ENCODE results near the gene CSF3R. TPM values are rescaled to one million over a fixed set of nuclear protein-coding genes. Genes with fewer than 3 reads are reported as not detected.

Gene CSF3R
- total RNA-seq, 4 donors from 2014 or later = 18.9 to 258 (median 41.8) TPM

DNA sequence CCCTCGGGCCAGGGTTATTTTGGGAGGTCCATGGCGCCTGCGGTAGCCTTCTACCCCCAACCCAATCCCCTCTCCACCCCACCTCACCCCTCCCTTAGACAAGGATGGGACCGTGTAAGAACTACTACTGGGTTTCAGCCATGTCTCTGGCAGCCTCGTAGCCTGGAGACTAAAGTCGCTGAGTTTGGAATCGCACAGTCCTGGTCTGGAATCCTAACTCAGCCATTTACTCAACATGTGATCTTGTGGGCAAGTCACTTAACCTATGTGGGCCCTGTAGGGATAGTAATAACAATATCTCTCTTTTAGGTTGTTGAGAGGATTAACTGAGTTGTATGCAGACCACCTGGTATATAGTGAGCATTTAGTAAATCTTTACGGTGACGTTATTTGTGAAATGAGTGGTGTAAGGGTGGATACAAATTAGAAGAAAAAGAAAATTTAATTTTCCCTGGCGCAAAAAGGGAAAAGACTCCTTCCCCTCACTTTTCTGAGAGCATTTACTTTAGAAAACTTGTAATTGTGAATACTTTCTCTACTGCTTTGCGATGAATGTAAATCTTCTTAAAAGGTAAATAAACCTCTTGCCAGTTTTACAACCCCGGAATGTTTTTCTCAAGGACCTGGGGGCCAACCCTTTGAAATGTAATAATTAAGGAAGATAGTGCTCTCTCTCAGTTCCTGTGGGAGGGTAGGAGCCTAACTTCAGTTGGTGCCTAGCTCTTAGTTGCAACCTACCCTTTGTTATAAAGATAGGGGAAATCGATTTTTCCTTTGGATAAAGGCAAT, 17.9 kb downstream of the CSF3R start:
- DNase-seq (ENCODE audit: low spot score) = no peak
- ATAC-seq (ENCODE audit: low FRiP score) = peak; percentile 22

DNA sequence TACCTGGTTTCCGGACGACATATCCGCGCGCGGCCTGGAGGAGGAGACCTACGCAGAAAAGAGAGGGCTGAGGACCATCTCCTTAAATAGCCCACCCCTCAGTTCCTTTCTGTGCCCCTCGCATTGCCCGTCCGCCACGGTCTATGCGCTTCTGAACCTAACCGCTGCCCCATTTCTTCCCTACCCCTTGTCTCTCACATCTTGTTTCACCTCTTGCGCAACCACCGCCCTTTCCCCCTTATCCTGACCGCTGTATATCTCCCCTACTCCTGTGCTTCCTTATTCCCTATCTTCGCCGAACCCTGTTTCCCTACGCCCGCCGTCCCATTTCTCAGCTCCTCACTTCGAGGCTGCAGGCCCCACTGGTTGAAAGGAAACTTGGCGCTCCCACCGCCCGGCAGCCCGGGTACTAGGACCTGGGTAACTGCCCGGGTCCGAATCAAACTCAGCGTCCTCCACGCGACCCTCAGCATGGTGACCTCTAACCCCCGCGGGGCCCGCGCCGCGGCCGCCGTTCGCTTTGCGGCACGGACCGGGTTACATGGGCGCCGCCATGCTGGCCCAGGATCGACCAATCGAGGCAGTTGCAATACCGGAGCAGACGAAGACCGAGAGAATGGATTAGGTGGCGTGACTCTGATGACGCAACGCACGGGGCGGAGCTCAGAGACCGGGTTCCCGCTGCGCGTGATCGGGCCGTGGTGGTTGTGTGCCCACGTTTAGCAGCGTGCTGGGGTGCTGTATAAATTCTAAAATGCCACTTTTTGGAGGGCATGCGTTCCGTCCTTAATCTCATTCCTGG, 18.7 kb downstream of the CSF3R start, which contains the start of gene MRPS15:
Gene MRPS15 (minus strand): TSS at position 582 of the 802 bp plus-strand sequence. CDS start 109 bp downstream, at position 473.
- TF ChIP-seq, protein P1, sequence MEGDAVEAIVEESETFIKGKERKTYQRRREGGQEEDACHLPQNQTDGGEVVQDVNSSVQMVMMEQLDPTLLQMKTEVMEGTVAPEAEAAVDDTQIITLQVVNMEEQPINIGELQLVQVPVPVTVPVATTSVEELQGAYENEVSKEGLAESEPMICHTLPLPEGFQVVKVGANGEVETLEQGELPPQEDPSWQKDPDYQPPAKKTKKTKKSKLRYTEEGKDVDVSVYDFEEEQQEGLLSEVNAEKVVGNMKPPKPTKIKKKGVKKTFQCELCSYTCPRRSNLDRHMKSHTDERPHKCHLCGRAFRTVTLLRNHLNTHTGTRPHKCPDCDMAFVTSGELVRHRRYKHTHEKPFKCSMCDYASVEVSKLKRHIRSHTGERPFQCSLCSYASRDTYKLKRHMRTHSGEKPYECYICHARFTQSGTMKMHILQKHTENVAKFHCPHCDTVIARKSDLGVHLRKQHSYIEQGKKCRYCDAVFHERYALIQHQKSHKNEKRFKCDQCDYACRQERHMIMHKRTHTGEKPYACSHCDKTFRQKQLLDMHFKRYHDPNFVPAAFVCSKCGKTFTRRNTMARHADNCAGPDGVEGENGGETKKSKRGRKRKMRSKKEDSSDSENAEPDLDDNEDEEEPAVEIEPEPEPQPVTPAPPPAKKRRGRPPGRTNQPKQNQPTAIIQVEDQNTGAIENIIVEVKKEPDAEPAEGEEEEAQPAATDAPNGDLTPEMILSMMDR (IDR thresholded peaks at IDR 0.05) = no peak
- DNase-seq (ENCODE audit: low spot score) (peak; percentile 97), ATAC-seq (ENCODE audit: low FRiP score) (peak; percentile 95)

More for the DNA sequence above, 17.9 kb downstream of the CSF3R start:
- TF ChIP-seq, protein P1 (IDR thresholded peaks at IDR 0.05) = no peak

DNA sequence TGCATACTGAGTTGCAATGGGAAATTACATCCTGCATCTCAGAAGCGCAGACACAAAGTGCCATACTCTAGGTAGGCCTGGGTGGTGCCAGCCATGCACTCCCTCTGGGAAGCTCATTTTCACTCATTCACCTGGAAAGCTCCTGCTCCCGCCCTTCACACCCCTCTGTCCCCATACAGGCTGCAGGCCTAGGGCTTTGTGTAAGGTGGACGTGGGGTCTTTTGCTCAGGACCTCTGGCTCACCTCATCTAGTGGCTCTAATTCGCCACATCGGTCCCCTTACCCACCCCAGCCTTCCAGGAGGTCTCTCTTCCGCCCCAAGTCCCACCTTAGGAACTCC, 19.3 kb downstream of the CSF3R start:
- TF ChIP-seq, protein P1 (IDR thresholded peaks at IDR 0.05) = no peak
- ATAC-seq (ENCODE audit: low FRiP score) (peak; percentile 1), DNase-seq (ENCODE audit: low spot score) (no peak)

DNA sequence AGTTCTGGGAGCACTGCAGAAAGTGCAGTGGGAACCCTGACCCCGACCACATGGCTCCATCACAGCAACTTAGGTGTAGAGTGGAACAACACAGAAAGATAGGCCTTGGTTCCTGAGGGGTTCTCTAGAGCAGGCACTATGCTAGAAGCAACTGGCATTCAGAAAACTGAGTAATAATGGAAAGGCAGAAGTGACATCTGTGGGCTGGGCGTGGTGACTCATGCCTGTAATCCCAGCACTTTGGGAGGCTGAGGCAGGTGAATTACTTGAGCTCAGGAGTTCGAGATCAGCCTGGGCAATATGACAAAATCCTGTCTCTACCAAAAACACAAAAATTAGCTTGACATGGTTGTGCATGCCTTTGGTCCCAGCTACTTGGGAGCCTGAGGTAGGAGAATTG, 23.8 kb downstream of the CSF3R start:
- ATAC-seq (ENCODE audit: low FRiP score) = no peak
- TF ChIP-seq, protein P1 (IDR thresholded peaks at IDR 0.05) = no peak
- DNase-seq (ENCODE audit: low spot score) = no peak

DNA sequence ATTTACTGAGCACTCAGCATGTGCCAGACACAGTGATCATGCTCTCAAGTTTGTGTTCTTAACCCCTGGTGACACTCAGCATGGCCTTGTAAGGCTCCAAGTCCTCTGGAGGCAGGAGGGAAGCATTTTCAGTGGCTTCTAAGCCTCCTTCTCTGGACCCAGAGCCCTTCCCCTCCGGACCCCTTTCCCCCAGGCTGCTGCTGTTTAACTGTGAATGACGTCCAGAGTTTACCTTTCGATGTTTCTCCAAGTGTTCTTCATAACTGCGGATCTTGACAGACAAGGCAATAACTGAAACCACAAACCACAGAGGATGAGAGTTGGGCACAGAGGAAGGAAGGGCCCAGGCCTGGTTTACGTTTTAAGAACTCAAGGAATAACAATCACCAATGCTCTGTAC, 25.0 kb downstream of the CSF3R start:
- TF ChIP-seq, protein P1 (IDR thresholded peaks at IDR 0.05) = no peak
- no peak for ATAC-seq (ENCODE audit: low FRiP score)

DNA sequence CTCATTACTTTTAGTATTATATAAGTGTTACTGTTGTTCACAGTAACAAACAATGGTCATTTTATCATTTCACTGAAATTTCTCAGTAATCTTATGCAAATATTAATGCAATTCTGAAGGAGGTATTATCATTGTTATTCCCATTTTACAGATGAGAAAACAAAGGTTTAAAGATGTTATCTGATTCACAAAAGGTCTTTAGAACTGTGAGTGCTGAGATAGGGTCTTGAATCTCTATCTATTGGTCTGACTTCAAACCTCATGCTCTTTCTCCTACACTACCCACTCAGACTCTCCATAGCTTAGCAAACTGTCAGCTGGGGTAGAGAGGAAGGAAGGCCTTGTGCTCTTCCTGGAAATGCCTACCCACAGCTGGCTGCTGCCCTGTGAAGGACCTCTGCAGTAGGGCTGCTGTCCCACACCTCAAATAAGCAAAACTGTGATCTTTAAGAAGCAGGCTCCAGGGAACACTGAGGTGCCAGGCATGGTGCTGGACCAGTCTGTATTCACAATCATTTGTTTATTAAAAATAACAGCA, 26.3 kb downstream of the CSF3R start:
- TF ChIP-seq, protein P1 (IDR thresholded peaks at IDR 0.05) = no peak
- DNase-seq (ENCODE audit: low spot score) (no peak), ATAC-seq (ENCODE audit: low FRiP score) (no peak)

More for the DNA sequence above, 25.0 kb downstream of the CSF3R start:
- no peak for DNase-seq (ENCODE audit: low spot score)

All from omental fat pad (tissue), 4 donors.